Right hindlimb (tissue), 1 donor: ENCODE data around the gene CENPN.

Experiments used
- DNase-seq: peaks from one replicate; pipeline ENCODE4 v3.0.0-alpha.2; 2018

The CENPN gene, protein sequence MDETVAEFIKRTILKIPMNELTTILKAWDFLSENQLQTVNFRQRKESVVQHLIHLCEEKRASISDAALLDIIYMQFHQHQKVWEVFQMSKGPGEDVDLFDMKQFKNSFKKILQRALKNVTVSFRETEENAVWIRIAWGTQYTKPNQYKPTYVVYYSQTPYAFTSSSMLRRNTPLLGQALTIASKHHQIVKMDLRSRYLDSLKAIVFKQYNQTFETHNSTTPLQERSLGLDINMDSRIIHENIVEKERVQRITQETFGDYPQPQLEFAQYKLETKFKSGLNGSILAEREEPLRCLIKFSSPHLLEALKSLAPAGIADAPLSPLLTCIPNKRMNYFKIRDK

DNA sequence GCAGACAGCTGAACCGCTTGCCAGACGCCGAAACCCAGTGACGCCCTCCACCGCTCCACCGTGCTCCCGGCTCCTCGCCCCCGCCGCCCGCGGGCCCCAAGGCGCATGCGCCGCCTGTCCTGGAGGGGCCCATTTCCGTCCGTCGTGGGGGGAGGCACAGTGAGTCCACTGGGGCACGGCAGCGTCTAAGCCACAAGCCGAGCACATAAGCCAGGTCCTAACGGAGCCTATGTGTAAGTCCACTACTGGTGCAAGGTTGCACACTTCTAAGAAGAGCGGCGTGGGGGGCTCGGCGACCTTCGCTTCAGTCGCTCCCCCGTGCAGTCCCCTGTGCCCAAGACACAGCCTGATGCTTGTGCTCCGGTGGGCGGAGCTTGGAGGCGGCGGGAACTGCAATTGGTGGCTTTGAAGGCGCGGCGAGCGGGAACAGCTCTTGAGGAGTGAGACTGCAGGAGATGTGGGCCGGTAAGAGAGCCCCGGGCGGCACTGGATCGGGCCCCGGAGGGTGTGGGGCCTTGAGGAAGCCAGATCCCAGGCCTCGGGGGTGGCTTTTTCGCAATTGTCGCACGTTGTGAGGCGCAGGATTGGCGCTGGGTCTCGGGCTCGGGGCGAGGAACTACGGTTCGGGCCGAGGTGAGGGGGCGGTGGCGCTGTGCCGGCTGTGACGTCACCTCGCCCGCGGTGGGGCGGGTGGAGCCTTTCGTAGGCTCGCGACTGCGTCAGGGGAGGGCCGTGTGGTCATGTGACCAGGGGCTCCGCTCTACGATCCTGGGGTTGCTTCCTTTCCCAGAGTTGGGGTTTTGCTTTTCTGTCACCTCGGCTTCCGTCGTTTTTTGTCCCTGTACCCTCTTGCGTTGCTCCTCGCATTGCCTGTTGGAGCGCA lies at the start of gene CENPN, which contains the start of gene CMC2:
Gene CENPN (plus strand): TSS at position 402 of the 883 bp plus-strand sequence. CDS start 4,726 bp downstream, outside the sequence.
Gene CMC2 (minus strand): TSS at position 73 of the 883 bp plus-strand sequence. CDS start 9,491 bp downstream, outside the sequence.
- DNase-seq: peak; percentile 99

DNA sequence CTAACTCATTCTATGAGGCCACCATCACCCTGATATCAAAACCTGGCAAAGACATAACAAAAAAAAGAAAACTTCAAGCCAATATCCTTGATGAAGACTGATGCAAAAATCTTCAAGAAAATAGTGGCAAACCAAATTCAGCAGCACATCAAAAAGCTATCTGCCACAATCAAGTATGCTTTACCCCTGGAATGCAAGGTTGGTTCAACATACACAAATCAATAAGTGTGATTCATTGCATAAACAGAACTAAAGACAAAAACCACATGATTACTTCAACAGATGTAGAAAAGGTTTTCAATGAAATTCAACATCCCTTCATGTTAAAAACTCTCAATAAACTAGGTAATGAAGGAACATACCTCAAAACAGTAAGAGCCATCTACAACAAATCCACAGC lies 48.7 kb upstream of the CENPN start:
- DNase-seq: no peak

- no peak for DNase-seq
Observed at GRCh38 chr16:80962879-80963278, 44.1 kb upstream of the CENPN start.

DNA sequence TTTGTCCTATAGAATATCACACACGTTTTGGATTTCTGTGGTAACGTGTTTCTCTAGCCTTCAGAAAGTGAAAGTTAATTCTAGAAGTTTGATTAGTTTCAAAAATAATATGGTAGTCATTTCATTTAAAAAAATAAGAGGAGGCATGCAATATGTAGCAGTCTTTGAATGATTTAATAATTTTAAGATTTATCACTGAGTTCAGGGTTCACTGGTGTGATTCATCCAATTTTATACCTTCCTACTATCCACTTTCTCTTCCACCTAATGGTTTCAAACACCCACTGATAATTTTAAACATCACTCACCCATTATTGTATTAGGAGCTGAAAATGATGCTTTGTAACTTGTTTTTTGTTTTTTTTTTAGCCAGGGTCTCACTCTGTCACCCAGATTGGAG lies 42.7 kb upstream of the CENPN start:
- DNase-seq: no peak

DNA sequence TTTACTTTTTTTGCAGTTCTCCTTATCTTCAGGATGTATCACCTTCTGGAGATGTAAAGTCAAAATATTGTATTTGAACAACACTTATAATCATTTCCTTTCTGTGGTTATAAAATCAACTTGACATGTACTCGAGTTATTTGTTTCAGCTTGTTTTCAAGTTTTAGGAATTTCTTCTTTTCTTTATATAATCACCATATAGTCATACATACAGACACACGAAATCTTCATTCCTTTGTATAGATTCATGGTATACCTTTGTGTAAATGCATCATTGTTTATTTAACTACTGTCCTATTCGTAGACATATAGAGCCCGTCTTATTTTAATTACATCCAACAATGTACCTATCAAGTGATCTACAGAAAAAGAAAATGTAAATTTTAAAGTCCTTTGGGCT lies 40.4 kb upstream of the CENPN start:
- DNase-seq: no peak

DNA sequence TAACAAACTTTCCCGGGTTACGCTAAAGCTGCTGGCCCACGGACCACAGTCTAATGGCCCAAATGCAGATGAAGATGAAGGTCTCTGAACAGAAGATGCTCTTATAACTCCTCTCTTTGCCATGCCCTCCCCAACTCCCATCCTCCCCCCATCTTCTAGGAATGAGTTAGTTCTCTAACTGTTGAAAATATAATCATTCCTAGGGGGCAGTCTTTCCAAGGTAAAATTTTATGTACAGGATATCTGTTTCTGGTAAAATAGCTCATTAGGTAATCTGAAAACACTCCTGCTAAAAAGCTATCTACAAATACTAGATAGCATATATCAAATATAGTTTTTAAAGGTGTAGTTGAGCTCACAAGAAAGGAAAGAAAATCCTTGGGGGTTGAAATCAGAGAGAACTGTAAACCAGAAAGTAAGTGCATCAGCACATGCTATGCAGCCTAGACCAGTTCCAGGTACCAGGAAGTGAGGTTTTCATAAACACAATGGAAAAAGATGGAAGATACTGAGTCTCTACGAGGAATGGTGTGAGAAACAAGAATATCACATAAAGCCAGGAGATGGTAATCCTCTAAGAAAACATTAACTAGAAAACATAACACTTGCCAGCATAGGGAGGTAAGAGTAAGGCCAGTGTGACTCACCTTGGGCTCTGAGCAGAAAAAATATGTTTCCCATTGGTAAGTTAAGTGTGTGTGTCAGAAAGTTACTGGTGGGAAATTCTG lies 38.5 kb upstream of the CENPN start:
- DNase-seq: no peak

DNA sequence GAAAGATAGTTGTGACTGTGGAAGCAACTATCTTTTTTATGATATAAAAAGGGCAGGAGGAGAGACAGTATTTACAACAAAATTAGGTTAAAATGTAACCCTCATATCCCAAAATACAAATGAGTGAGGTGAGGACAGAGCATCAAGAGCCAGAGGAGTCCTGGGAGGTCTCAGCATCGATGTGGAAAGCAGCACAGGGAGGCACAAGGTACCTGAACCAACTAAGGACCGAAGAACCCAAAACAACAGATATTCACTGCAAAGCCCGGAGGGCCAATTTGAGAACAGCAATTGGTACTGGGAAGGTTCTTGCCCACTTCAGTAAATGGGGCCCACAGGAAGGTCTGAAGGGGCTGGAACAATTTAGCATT lies 37.9 kb upstream of the CENPN start:
- no peak for DNase-seq

GRCh38 chr16:80971819-80972218 lies 35.2 kb upstream of the CENPN start:
- no peak for DNase-seq

GRCh38 chr16:80972611-80973010 lies 34.4 kb upstream of the CENPN start:
- no peak for DNase-seq

DNA sequence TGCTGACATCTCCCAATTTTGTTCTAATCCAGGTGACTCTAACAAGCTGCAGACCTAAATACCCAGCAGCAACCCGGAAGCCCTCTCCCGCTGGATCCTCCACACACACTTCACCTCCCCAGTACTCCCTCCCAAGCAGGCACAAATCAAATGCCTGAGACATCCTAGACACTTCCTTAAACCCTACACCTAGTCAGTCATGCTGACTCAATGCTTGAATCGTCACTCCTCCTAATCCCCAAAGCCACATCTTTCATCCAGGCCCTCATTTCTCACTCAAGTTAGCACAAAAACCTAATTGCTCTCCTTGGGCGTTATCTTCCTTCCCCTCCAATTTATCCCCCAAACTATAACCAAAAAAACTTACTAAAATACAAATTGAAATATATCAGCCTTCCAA lies 33.0 kb upstream of the CENPN start:
- no peak for DNase-seq

DNA sequence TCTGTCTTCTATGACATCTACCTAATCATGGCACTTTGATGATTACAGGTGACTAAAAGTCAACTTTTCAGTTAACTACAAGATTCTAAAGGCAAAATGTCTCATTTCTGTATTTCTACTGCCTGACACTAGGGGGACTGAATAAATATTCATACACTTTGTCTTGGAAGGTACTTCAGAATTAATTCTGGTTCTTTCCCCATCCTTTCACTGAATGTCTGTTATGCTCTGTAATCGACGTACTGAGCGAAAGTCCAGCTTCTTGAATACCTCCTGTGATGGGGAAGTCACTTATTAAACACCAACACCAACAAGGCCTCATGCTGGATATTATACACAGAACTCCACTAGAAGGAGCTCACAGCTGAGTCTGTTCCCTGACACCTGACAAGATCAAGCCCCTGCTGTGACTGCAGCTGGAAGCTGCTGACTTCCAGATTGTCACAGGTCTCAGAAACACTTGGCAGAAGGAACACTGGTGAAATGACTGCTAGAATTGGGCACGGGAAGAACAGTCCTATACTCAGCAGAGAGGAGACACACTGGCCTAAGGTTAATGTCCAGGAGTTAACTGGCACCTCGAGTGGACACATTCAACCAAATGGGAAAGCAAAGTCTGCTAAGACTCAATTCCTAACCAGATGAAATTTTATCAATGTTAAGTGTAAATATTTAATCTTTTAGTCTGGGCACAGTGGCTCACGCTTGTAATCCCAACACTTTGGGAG lies 32.2 kb upstream of the CENPN start:
- DNase-seq: no peak

DNA sequence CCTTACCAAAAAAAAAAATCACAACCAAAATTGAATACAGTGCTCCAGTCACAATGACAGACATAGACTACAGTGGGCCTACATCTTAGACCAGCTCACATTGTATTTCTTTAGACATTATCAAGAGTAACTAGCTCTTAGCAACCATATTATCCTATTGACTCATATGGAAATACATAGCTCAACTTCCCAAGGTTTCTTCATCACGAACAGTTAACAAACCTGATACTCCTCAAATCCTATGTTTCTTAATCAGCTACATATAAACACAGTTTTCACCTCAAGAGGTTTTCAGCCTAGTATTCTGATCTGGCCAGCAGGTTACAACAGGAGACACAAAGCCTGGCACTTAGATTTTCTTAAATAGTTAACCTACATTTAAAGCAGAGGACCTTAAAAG lies 30.1 kb upstream of the CENPN start:
- DNase-seq: no peak

GRCh38 chr16:80981103-80981502 lies 25.9 kb upstream of the CENPN start:
- no peak for DNase-seq

GRCh38 chr16:80982646-80983045 lies 24.4 kb upstream of the CENPN start:
- no peak for DNase-seq

- no peak for DNase-seq
Observed at GRCh38 chr16:80984124-80984892, 22.7 kb upstream of the CENPN start.

DNA sequence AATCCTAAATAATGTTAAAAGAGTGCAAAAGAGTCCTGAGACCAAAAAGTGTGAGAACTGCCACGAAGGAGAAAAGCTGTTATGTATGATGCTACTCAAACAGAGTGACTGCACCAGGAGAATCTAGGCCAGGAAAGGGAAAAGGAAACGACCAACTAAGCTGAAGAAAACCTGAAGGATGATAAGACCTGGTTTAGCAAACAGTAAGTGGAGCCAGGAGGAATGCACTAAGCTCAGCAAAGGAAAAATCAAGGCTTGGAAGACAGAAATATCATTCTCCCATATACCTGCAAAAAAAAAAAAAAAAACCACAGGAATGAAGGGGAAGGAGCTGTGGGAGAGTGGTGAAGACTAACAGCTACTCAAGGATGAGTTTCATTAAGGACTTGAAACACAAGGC lies 21.4 kb upstream of the CENPN start:
- no peak for DNase-seq

GRCh38 chr16:80986557-80986956 lies 20.5 kb upstream of the CENPN start:
- no peak for DNase-seq

DNA sequence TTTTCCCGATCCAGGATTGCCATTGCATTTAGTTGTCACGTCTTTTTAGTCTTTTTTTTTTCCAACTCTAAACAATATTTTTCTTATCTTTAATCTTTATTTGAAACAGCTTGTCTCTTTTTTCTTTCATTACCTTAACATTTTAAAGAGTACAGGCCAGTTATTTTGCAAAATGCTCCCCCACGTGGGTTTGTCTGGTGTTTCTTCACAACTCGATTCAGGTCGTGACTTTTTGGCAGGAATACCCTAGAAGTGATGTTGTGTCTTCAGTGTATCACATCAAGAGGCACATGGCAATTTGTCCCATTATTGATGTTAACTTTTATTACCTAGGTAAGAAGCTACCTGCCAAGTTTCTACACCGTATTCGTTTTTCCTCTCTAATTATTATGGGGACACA lies 18.3 kb upstream of the CENPN start:
- DNase-seq: no peak

DNA sequence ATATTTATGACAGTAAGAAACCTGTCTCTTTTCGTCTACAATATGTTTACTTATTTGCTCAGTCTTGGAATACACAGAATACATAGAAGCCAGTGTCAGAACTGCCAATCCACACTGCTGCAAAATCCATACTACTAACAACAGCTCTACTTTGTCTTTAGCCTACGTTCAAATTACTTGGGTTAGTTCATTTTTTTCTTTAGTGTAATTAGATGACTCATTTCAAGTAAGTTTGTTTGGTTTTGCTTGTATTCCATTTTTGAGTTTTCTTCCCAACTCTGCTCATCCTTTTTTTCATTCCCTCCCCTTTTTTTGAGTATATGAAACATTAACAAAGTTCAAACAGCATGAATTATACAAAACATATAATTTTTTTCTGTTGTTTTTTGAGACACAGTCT lies 17.2 kb upstream of the CENPN start:
- no peak for DNase-seq

DNA sequence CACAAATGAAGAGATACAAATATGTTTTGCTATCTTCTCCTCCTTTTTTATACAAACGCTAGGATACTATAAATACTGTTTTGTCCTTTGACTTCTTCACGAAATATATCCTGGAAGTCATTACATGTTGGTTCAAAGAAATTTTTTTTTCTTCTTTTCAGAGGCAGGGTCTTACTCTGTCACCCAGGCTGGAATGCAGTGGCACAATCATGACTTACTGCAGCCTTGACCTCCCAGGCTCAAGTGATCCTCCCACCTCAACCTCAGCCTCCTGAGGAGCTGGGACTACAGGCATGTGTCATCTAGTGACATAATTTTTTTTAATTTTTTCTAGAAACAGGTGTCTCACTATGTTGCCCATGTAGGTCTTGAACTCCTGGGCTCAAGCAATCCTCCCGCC lies 16.4 kb upstream of the CENPN start:
- no peak for DNase-seq

DNA sequence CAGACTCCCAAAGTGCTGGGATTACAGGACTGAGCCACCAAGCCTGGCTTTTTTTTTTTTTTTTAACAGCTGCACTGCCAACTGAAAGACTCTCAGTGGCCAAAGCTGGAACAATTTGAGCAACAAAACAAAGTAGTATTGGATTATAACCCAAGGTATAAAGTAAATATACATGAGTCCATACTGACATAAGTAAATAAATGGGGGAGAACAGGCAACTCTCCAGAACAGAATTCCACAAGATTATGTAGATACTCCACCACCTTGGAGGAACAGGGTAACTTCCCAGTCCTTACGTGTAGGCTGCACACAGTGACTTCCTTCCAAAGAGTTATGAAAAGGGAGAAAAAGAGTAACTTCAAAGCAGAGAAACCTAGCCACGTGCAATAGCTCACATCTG lies 16.0 kb upstream of the CENPN start:
- no peak for DNase-seq
